CD14-positive monocyte (primary cell): ENCODE data around the gene ABAT. TPM values are rescaled to one million over a fixed set of nuclear protein-coding genes. Genes with fewer than 3 reads are reported as not detected.

Experiments
- DNase-seq, 3 donors: peaks; one replicate each; pipeline ENCODE4 v3.0.0-alpha.2; 2011 to 2022
- H2AFZ ChIP-seq: 2 replicates; pipeline ENCODE4 v1.6.0; 2012; ENCODE audit warnings: mild to moderate bottlenecking, low read depth, low read length, inconsistent platforms; ENCODE audit not compliant: insufficient read depth, poor library complexity, severe bottlenecking
- H3K27ac ChIP-seq, 2 donors: 1 replicate in 1 of 2; 2 replicates in 1 of 2; pipeline ENCODE4 v1.5.1; 2012 to 2013; ENCODE audit warnings: low read length in 2 of 2, control low read depth in 1 of 2, inconsistent platforms in 1 of 2, low read depth in 1 of 2, mild to moderate bottlenecking in 1 of 2
- H3K27me3 ChIP-seq, 2 donors: one replicate each; pipeline versions ENCODE4 v1.6.0 to v1.6.1; 2011 to 2013; ENCODE audit warnings: low read length in 2 of 2; ENCODE audit not compliant: control insufficient read depth in 2 of 2, insufficient read depth in 2 of 2
- H3K36me3 ChIP-seq, 2 donors: replicated peaks in 1 of 2; 1 replicate in 1 of 2; 2 replicates in 1 of 2; pipeline versions ENCODE4 v1.5.1 to v1.6.1; 2012 to 2013; ENCODE audit warnings: low read length in 2 of 2, control low read depth in 1 of 2, inconsistent platforms in 1 of 2, mild to moderate bottlenecking in 1 of 2; ENCODE audit not compliant: insufficient read depth in 2 of 2, control insufficient read depth in 1 of 2
- H3K4me1 ChIP-seq, 2 donors: 1 replicate in 1 of 2; 2 replicates in 1 of 2; pipeline versions ENCODE4 v1.5.1 to v1.6.1; 2012 to 2013; ENCODE audit warnings: low read length in 2 of 2, control low read depth in 1 of 2, inconsistent platforms in 1 of 2, mild to moderate bottlenecking in 1 of 2, moderate library complexity in 1 of 2; ENCODE audit not compliant: insufficient read depth in 2 of 2, control insufficient read depth in 1 of 2
- H3K4me2 ChIP-seq: replicated peaks from 2 replicates; pipeline ENCODE3; 2012; ENCODE audit warnings: low read length, moderate library complexity, mild to moderate bottlenecking; ENCODE audit not compliant: poor library complexity, severe bottlenecking; ENCODE audit errors: extremely low read depth
- H3K4me3 ChIP-seq, 3 experiments: fragments of 200-600 bp in 1 of 3; sonication (generic) in 1 of 3; replicated peaks in 1 of 3; 1 replicate in 2 of 3; 2 replicates in 1 of 3; pipeline ENCODE4 v1.5.1; 2011 to 2013; ENCODE audit warnings: low read length in 3 of 3, mild to moderate bottlenecking in 3 of 3, control low read depth in 2 of 3, low read depth in 2 of 3, inconsistent platforms in 1 of 3, moderate library complexity in 1 of 3
- H3K79me2 ChIP-seq: 2 replicates; pipeline ENCODE4 v1.6.0; 2012; ENCODE audit warnings: mild to moderate bottlenecking, control low read depth, inconsistent platforms, low read length, moderate library complexity; ENCODE audit not compliant: insufficient read depth
- H3K9ac ChIP-seq: 2 replicates; pipeline ENCODE4 v1.6.0; 2017; ENCODE audit warnings: low read length, mild to moderate bottlenecking; ENCODE audit not compliant: insufficient read depth, poor library complexity, severe bottlenecking
- H3K9me3 ChIP-seq, 2 donors: replicated peaks in 1 of 2; 1 replicate in 1 of 2; 2 replicates in 1 of 2; pipeline versions ENCODE4 v1.5.1 to v1.6.1; 2012 to 2013; ENCODE audit warnings: low read length in 2 of 2, control low read depth in 1 of 2; ENCODE audit not compliant: control insufficient read depth in 1 of 2, insufficient read depth in 1 of 2
- H4K20me1 ChIP-seq: 2 replicates; pipeline ENCODE4 v1.6.0; 2012; ENCODE audit warnings: mild to moderate bottlenecking, low read length, control low read depth, moderate library complexity; ENCODE audit not compliant: insufficient read depth
- H3K27ac Mint-ChIP-seq, 7 donors: one replicate each; pipeline ENCODE4 v1.8.0; 2020; ENCODE audit warnings: mild to moderate bottlenecking in 7 of 7, mixed read lengths in 7 of 7, moderate library complexity in 6 of 7, inconsistent platforms in 2 of 7
- H3K27me3 Mint-ChIP-seq, 3 donors: one replicate each; pipeline ENCODE4 v1.8.0; 2021 to 2022; ENCODE audit warnings: low read depth in 3 of 3, mild to moderate bottlenecking in 3 of 3, mixed read lengths in 3 of 3, moderate library complexity in 3 of 3, inconsistent platforms in 1 of 3
- H3K36me3 Mint-ChIP-seq, 2 donors: one replicate each; pipeline ENCODE4 v1.8.0; 2020; ENCODE audit warnings: mixed read lengths in 2 of 2, inconsistent platforms in 1 of 2, mild to moderate bottlenecking in 1 of 2
- H3K4me1 Mint-ChIP-seq: one replicate; pipeline ENCODE4 v1.8.0; 2020; ENCODE audit warnings: mild to moderate bottlenecking, mixed read lengths
- H3K4me3 Mint-ChIP-seq, 2 donors: one replicate each; pipeline ENCODE4 v1.8.0; 2020; ENCODE audit warnings: mild to moderate bottlenecking in 2 of 2, mixed read lengths in 2 of 2, moderate library complexity in 1 of 2
- H3K9me3 Mint-ChIP-seq, 7 donors: one replicate each; pipeline ENCODE4 v1.8.0; 2020 to 2022; ENCODE audit warnings: mixed read lengths in 7 of 7, mild to moderate bottlenecking in 6 of 7, moderate library complexity in 6 of 7, inconsistent platforms in 2 of 7
- CTCF ChIP-seq: fragments of 200-600 bp; IDR thresholded peaks from one replicate; pipeline ENCODE4 v1.8.0; 2022; ENCODE audit warnings: antibody characterized with exemption, mild to moderate bottlenecking
- WGBS: methylation state at CpG from one replicate; pipeline ENCODE4 v1.1.5; 2013; ENCODE audit warnings: missing lambda C conversion rate; ENCODE audit not compliant: insufficient coverage; 5-methylcytosine and 5-hydroxymethylcytosine counted together
- intact Hi-C, 2 donors: fragments of 100-400 bp; cut with micrococcal nuclease; formaldehyde crosslinking; loops; one replicate each; pipeline versions ENCODE4 v1.15.0 to v1.15.1; 2023
- polyA plus RNA-seq, 3 donors: library from polyadenylated mRNA; depleted of rRNA in 1 of 3; unstranded in 2 of 3; stranded (reverse) in 1 of 3; fragments of 300-500 nt in 2 of 3; fragments of >200 nt in 1 of 3; fragmentation: Illumina TruSeq in 2 of 3; gene quantifications; 1 replicate in 2 of 3; 2 replicates in 1 of 3; pipeline ENCODE4 v1.2.3, GENCODE V29; 2012 to 2021

ABAT gene
- polyA plus RNA-seq, 3 donors: 4.9 to 11.8 (median 8.7) TPM

GRCh38 chr16:8814095-8814806 is 139.8 kb downstream of the ABAT start:
- Mint-ChIP-seq H3K27ac (peak overlapping the region in 1 of 7 donors; percentile 19), H3K4me3 (no peak overlapping the region), H3K36me3 (peaks cover 86 to 91% of the 10 kb centered on the region in 2 donors), H3K4me1 (peaks cover 7% of the 10 kb centered on the region), H3K9me3 (no peaks in the 10 kb centered on the region), H3K27me3 (peaks cover 0 to 1% (median 1%) of the 10 kb centered on the region in 3 donors)
- no peaks in the 10 kb centered on the region for H4K20me1 ChIP-seq
- no peaks in the 10 kb centered on the region for H3K4me1 ChIP-seq
- DNase-seq: no peak
- H2AFZ ChIP-seq: no peak overlapping the region
- H3K79me2 ChIP-seq: no peaks in the 10 kb centered on the region
- no peak overlapping the region for H3K9ac ChIP-seq
- H3K4me2 ChIP-seq: no peak overlapping the region
- no peak overlapping the region for H3K27ac ChIP-seq
- H3K36me3 ChIP-seq: peaks cover 85 to 95% of the 10 kb centered on the region in 2 donors
- no peaks in the 10 kb centered on the region for H3K9me3 ChIP-seq
- 94% methylated on average over 10 of the region's 14 CpGs for WGBS
- TF ChIP-seq CTCF: no peak
- no peaks in the 10 kb centered on the region for H3K27me3 ChIP-seq
- H3K4me3 ChIP-seq: no peak overlapping the region
- intact Hi-C loops: no loop called here

- WGBS: 94% methylated on average over 4 of the region's 6 CpGs
- Histone ChIP-seq H3K27me3 (no peaks in the 10 kb centered on the region), H3K9ac (no peak overlapping the region), H3K79me2 (no peaks in the 10 kb centered on the region), H4K20me1 (no peaks in the 10 kb centered on the region), H3K4me1 (no peaks in the 10 kb centered on the region), H3K9me3 (no peaks in the 10 kb centered on the region), H3K4me3 (no peak overlapping the region), H2AFZ (no peak overlapping the region), H3K4me2 (no peak overlapping the region), H3K36me3 (peaks cover 73 to 94% of the 10 kb centered on the region in 2 donors), H3K27ac (peak overlapping the region in 1 of 2 donors; percentile 29)
- Mint-ChIP-seq H3K27ac (peak overlapping the region in 1 of 7 donors; percentile 10), H3K36me3 (peaks cover 75 to 89% of the 10 kb centered on the region in 2 donors), H3K4me1 (peaks cover 17% of the 10 kb centered on the region), H3K27me3 (peaks cover 0 to 2% (median 0%) of the 10 kb centered on the region in 3 donors), H3K4me3 (no peak overlapping the region), H3K9me3 (no peaks in the 10 kb centered on the region)
- TF ChIP-seq CTCF: no peak
- intact Hi-C loops: no loop called here
- DNase-seq: no peak
These were observed 142.7 kb downstream of the ABAT start for GRCh38 chr16:8816967-8817655.
